Keratinocyte (primary cell): ENCODE results near the gene ZNF124. TPM values are rescaled to one million over a fixed set of nuclear protein-coding genes. Genes with fewer than 3 reads are reported as not detected.
"Not testable (repeated sequence)": the region's sequence is repeated elsewhere in the genome, so short reads cannot be mapped to it uniquely, and the experiment has no call there.

Experiments
- DNase-seq: peaks from one replicate; pipeline ENCODE4 v3.0.0-alpha.2; 2011; ENCODE audit warnings: low read depth, missing footprints, low spot score
- FAIRE-seq: peaks from 2 replicates; lab custom pipeline; 2011; peaks lifted over from hg19 to GRCh38; lab: Jason Lieb, UNC
- H2AFZ ChIP-seq: 2 replicates; pipeline ENCODE4 v1.6.0; 2012; ENCODE audit warnings: low read length, control low read depth, inconsistent platforms; ENCODE audit not compliant: control insufficient read depth
- H3K27ac ChIP-seq: 2 replicates; pipeline ENCODE4 v1.5.1; 2011; ENCODE audit warnings: low read length; ENCODE audit not compliant: control insufficient read depth, insufficient read depth
- H3K27me3 ChIP-seq: 3 replicates; pipeline ENCODE4 v1.6.0; 2011; ENCODE audit warnings: low read length; ENCODE audit not compliant: control insufficient read depth, insufficient read depth; ENCODE audit errors: extremely low read depth
- H3K36me3 ChIP-seq, 2 experiments: 2 replicates in 1 of 2; 3 replicates in 1 of 2; pipeline ENCODE4 v1.5.1; 2011; ENCODE audit warnings: low read length in 2 of 2, mild to moderate bottlenecking in 1 of 2; ENCODE audit not compliant: control insufficient read depth in 2 of 2, insufficient read depth in 2 of 2; ENCODE audit errors: extremely low read depth in 1 of 2
- H3K4me1 ChIP-seq: 3 replicates; pipeline ENCODE4 v1.5.1; 2011; ENCODE audit warnings: low read length; ENCODE audit not compliant: control insufficient read depth, insufficient read depth; ENCODE audit errors: extremely low read depth
- H3K4me2 ChIP-seq: 3 replicates; pipeline ENCODE4 v1.6.0; 2011; ENCODE audit warnings: low read depth, low read length; ENCODE audit not compliant: control insufficient read depth, insufficient read depth; ENCODE audit errors: extremely low read depth
- H3K4me3 ChIP-seq, 3 experiments: fragments of 200-600 bp in 1 of 3; sonication (generic) in 1 of 3; 2 replicates in 2 of 3; 3 replicates in 1 of 3; pipeline ENCODE4 v1.5.1; 2011 to 2016; ENCODE audit warnings: low read length in 3 of 3, mild to moderate bottlenecking in 3 of 3, control low read depth in 2 of 3, inconsistent platforms in 1 of 3, low read depth in 1 of 3, mixed read lengths in 1 of 3, mixed run types in 1 of 3, moderate library complexity in 1 of 3; ENCODE audit not compliant: control insufficient read depth in 2 of 3, insufficient read depth in 2 of 3; ENCODE audit errors: extremely low read depth in 1 of 3
- H3K79me2 ChIP-seq: 2 replicates; pipeline ENCODE4 v1.6.0; 2012; ENCODE audit warnings: low read length; ENCODE audit not compliant: control insufficient read depth, insufficient read depth
- H3K9ac ChIP-seq: 3 replicates; pipeline ENCODE4 v1.6.0; 2011; ENCODE audit warnings: low read length; ENCODE audit not compliant: control insufficient read depth, insufficient read depth; ENCODE audit errors: extremely low read depth
- H3K9me1 ChIP-seq: 3 replicates; pipeline ENCODE4 v1.6.0; 2011; ENCODE audit warnings: low read length; ENCODE audit not compliant: control insufficient read depth, insufficient read depth; ENCODE audit errors: extremely low read depth
- H3K9me3 ChIP-seq: 2 replicates; pipeline ENCODE4 v1.5.1; 2012; ENCODE audit warnings: low read depth, low read length; ENCODE audit not compliant: control insufficient read depth
- H4K20me1 ChIP-seq: 3 replicates; pipeline ENCODE4 v1.6.0; 2011; ENCODE audit warnings: low read length; ENCODE audit not compliant: control insufficient read depth, insufficient read depth; ENCODE audit errors: extremely low read depth
- EZH2 ChIP-seq: IDR thresholded peaks from one replicate; pipeline ENCODE4 v1.6.1; 2012; ENCODE audit warnings: inconsistent platforms, mild to moderate bottlenecking, low read length, moderate library complexity
- dilution Hi-C: fragments of 300-500 bp; cut with MboI; formaldehyde crosslinking; loops from one replicate; pipeline ENCODE4 v1.7.0; 2020; ENCODE audit warnings: low sequenced_read_pairs; ENCODE audit not compliant: extremely low pct_ligation_motif_present
- polyA minus RNA-seq, 3 experiments: library from RNA; depleted of rRNA, polyadenylated mRNA; stranded (reverse); fragments of >200 nt; gene quantifications; 1 replicate in 1 of 3; 2 replicates in 1 of 3; 3 replicates in 1 of 3; pipeline ENCODE4 v1.2.3, GENCODE V29; 2011
- polyA plus RNA-seq, 5 experiments: library from polyadenylated mRNA; depleted of rRNA in 3 of 5; stranded (reverse) in 3 of 5; stranded (forward) in 1 of 5; unstranded in 1 of 5; fragments of >200 nt; gene quantifications; 1 replicate in 1 of 5; 2 replicates in 3 of 5; 3 replicates in 1 of 5; pipeline versions ENCODE4 v1.2.1 to v1.2.3, GENCODE V29; 2011 to 2012; ENCODE audit warnings: missing spikeins in 2 of 5, low read depth in 1 of 5, low replicate concordance in 1 of 5
- TF ChIP-seq, protein P1 (sequence below), 3 experiments: IDR thresholded peaks in 1 of 3; conservative IDR thresholded peaks in 1 of 3; optimal IDR thresholded peaks in 1 of 3; 2 replicates in 2 of 3; 3 replicates in 1 of 3; pipeline versions ENCODE3 to v1.5.1; 2011; ENCODE audit warnings: low read length in 3 of 3, mild to moderate bottlenecking in 3 of 3, moderate library complexity in 2 of 3, control low read depth in 1 of 3, inconsistent platforms in 1 of 3; ENCODE audit not compliant: insufficient read depth in 2 of 3; ENCODE audit errors: extremely low read depth in 1 of 3

Gene ZNF124
- polyA plus RNA-seq (2.9 to 4.1 TPM (median 2.9 TPM) in 3 replicates), polyA minus RNA-seq (4.6 to 20.5 TPM (median 17.5 TPM) in 3 replicates)
- 0.66 TPM for polyA plus RNA-seq (2011; ENCODE audit: low read depth)
- 1.5 and 3.1 TPM in 2 replicates for polyA plus RNA-seq (2011; cell fraction: cytosol; rRNA removed)
- 5.7 and 6.2 TPM in 2 replicates for polyA plus RNA-seq (2011; cell fraction: nucleus; rRNA removed)
- 1.3 and 2.4 TPM in 2 replicates for polyA plus RNA-seq (2012; ENCODE audit: low replicate concordance)
- polyA minus RNA-seq (2011; cell fraction: cytosol; rRNA and poly(A)+ RNA removed), result 14.6 TPM
- polyA minus RNA-seq (2011; cell fraction: nucleus; rRNA and poly(A)+ RNA removed), result 5.0 and 9.3 TPM in 2 replicates

DNA sequence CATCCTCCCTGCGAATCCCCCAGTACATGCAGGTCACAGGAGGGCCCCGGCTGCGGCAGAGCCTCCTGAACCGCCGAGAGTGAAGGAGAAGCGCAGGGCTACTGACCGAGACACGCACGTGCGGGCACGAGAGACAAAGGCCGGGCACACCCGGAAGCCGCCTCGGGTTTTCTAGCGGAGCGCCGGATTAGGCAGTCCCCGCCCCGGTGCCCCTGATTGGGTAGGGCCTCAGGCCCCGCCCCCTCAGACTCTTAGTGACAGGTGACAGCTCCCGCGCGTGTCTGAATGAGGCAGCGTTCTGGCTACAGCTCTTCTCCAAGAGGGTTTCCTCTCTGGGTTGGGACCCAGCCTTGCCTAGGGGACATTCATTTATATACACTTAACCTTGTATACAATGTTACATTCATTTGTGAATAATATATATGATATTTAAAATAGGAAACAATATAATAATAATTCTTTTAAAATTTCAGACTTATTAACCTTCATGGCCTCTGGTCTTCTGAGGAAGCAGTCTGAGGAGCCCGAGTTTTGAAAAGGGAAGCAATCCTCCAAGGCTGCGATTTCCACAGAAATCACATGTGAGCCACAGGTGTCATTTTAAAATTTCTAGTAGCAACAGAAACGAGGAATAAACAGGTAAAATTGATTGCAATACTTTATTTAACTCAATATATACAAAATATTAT lies at the start of gene ZNF124:
ZNF124 (minus strand) TSS at position 146 of the 689 bp plus-strand sequence; CDS start at position 3, 143 bp downstream.
- H2AFZ ChIP-seq, FAIRE-seq: not testable (repeated sequence)

DNA sequence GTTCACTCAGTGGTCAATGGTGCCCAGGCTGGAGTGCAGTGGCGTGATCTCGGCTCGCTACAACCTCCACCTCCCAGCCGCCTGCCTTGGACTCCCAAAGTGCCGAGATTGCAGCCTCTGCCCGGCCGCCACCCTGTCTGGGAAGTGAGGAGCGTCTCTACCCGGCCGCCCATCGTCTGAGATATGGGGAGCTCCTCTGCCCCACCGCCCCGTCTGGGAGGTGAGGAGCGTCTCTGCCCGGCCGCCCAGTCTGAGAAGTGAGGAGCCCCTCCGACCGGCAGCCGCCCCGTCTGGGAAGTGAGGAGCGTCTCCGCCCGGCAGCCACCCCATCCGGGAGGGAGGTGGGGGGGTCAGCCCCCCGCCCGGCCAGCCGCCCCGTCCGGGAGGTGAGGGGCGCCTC lies 48.5 kb upstream of the ZNF124 start:
- DNase-seq, FAIRE-seq, dilution Hi-C loops: not testable (repeated sequence)

More for the DNA sequence above, at the start of gene ZNF124:
- H3K4me2 ChIP-seq, H3K36me3 ChIP-seq, H4K20me1 ChIP-seq, H3K4me1 ChIP-seq, DNase-seq, H3K9ac ChIP-seq, H3K27me3 ChIP-seq, H3K9me1 ChIP-seq, H3K4me3 ChIP-seq, H3K9me3 ChIP-seq, dilution Hi-C loops, H3K27ac ChIP-seq: not testable (repeated sequence)
- peaks cover 20% of the 10 kb centered on the region for H3K79me2 ChIP-seq

DNA sequence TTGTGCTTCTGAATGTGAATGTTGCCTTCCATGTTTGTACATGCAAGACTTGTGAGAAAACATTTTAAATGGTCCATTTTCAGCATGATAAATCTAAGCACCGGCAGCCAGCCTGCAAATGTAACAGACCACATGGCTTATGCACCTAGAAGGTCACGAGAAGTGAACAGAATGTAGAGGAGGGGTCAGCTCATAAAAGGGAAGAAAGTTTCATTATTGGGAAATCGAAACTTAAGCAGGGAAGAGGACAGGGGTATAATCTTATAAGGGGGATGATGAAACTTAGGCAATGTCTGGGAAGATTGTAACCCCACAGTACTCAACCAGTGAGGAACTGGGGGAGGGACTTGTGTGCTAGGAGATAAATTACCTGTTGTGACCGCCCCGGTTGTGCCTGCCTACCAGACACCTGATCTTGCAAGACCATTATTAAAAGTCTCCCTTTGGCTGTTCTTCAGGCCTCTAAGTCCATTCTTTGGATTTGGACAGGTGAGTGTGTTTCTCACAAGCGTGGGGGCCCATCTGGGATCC lies 46.4 kb upstream of the ZNF124 start:
- Histone ChIP-seq H4K20me1 (no peaks in the 10 kb centered on the region), H3K4me1 (no peaks in the 10 kb centered on the region), H3K9me1 (no peaks in the 10 kb centered on the region), H3K4me3 (no peak overlapping the region), H3K4me2 (no peak overlapping the region), H3K9me3 (no peaks in the 10 kb centered on the region), H3K79me2 (no peaks in the 10 kb centered on the region), H3K27ac (no peak overlapping the region), H3K36me3 (no peaks in the 10 kb centered on the region), H3K9ac (no peak overlapping the region), H2AFZ (no peak overlapping the region), H3K27me3 (no peaks in the 10 kb centered on the region)
- TF ChIP-seq, protein P1, sequence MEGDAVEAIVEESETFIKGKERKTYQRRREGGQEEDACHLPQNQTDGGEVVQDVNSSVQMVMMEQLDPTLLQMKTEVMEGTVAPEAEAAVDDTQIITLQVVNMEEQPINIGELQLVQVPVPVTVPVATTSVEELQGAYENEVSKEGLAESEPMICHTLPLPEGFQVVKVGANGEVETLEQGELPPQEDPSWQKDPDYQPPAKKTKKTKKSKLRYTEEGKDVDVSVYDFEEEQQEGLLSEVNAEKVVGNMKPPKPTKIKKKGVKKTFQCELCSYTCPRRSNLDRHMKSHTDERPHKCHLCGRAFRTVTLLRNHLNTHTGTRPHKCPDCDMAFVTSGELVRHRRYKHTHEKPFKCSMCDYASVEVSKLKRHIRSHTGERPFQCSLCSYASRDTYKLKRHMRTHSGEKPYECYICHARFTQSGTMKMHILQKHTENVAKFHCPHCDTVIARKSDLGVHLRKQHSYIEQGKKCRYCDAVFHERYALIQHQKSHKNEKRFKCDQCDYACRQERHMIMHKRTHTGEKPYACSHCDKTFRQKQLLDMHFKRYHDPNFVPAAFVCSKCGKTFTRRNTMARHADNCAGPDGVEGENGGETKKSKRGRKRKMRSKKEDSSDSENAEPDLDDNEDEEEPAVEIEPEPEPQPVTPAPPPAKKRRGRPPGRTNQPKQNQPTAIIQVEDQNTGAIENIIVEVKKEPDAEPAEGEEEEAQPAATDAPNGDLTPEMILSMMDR (optimal IDR thresholded peaks at IDR 0.05 in 1 of 3, IDR thresholded peaks at IDR 0.05 in 1 of 3, conservative IDR thresholded peaks at IDR 0.05 in 1 of 3; ENCODE audit: extremely low read depth in 1 of 3, insufficient read depth in 2 of 3, low read length in 3 of 3), result no peak
- no peak for TF ChIP-seq EZH2
- dilution Hi-C loops, result no loop called here
- FAIRE-seq (no peak), DNase-seq (no peak)

More for the DNA sequence above, 48.5 kb upstream of the ZNF124 start:
- H3K4me1 ChIP-seq, H3K4me2 ChIP-seq, H3K9me1 ChIP-seq, H4K20me1 ChIP-seq, H3K27me3 ChIP-seq, H3K79me2 ChIP-seq, H3K9me3 ChIP-seq, H2AFZ ChIP-seq, H3K27ac ChIP-seq, H3K36me3 ChIP-seq, H3K4me3 ChIP-seq, H3K9ac ChIP-seq: not testable (repeated sequence)
